ENCODE data around the gene PTRH1.
"Not testable (repeated sequence)": the region's sequence is repeated elsewhere in the genome, so short reads cannot be mapped to it uniquely, and the experiment has no call there.

The PTRH1 gene, protein sequence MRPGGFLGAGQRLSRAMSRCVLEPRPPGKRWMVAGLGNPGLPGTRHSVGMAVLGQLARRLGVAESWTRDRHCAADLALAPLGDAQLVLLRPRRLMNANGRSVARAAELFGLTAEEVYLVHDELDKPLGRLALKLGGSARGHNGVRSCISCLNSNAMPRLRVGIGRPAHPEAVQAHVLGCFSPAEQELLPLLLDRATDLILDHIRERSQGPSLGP
- 5.3 to 23.7 (median 9.4) reads per million in 9 experiments for total RNA-seq

DNA sequence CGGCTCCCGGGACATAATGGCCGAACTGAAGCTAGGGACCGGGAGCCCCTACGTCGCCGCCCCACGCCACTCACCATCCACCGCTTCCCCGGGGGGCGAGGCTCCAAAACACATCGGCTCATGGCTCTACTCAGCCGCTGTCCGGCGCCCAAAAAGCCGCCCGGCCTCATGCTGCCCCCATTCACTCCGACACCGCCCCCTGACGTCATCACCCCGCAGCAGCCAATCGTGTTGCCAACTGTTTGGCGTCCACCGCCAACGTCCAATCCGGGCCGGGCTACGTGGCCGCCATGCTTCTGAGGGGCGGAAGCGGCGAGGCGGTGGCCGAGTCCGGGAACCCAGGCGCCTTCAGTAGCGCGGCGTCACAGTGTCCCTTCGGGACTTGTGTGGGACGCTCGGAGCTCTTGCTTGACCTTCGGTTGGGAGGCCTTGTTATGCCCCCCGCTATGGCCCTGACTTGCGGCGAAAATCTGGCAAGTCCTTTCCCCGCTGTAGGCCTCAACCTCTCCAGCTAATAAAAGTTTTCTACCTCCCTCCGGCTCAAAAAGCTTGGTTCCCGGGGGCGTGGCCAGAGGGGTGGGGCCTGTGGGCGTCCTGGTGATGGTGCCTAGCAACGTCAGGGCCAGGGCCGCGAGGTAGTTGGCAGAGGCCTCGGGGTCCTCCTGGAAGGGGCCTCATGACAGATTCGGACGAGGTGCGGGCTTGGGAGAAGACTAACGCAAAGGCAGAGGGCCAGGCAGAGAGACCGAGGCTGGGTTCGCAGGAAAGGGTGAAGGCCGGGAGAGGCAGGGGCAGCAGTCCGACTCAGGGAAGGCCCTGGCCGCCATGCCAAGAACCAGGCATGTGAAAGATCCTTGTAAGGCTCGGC lies at the start of gene PTRH1, which contains the start of gene TTC16:
PTRH1 (minus strand) TSS at position 194 of the 868 bp plus-strand sequence; CDS start at position 170, 24 bp downstream.
TTC16 (plus strand) TSS at position 610 of the 868 bp plus-strand sequence; CDS start at position 677, 67 bp downstream.
- Mint-ChIP-seq H3K4me1 (ENCODE audit: low read depth in 2 of 2) (peaks cover 39 to 46% of the 10 kb centered on the region in 2 donors), H3K27ac (peak within 1 kb of the TSS; percentile 89 to 95), H3K27me3 (no peaks in the 10 kb centered on the region), H3K9me3 (no peaks in the 10 kb centered on the region), H3K4me3 (peak within 1 kb of the TSS; percentile 87 to 91), H3K36me3 (ENCODE audit: insufficient read depth) (peaks cover 13% of the 10 kb centered on the region)
- peak; percentile 96 to 98 (median 96) for DNase-seq
- peak; percentile 88 for ATAC-seq (replicated peaks)

DNA sequence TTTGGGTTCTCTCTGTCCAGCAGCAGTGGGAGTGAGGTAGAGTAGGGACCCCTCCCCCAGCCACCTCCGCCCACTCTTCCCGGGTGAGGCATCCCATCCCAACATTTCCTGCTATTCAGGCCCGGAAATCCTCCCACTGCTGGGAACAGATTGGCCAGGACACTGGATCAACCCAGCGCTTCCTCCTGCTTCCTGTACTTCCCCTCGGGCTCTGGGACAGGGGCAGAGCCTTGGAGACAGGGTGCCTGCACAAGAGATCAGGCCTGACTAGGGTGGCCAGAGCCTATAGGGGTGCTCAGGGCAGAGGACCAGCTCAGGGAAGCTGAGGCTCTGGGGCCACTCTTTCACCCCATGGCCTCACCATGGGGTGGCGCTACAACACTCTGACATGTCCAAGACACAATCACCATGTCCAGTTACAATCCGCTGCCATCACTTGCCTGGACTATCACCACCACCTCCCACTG lies 48.5 kb upstream of the PTRH1 start:
- ATAC-seq (replicated peaks) (peak; percentile 50), DNase-seq (no peak)
- H3K27ac Mint-ChIP-seq, result peak overlapping the region; percentile 95
- peaks cover 57 to 62% of the 10 kb centered on the region in 2 donors for H3K4me1 Mint-ChIP-seq (ENCODE audit: low read depth in 2 of 2)
- no peaks in the 10 kb centered on the region for H3K27me3 Mint-ChIP-seq
- H3K36me3 Mint-ChIP-seq (ENCODE audit: insufficient read depth), result peaks cover 56% of the 10 kb centered on the region
- no peak overlapping the region for H3K4me3 Mint-ChIP-seq
- H3K9me3 Mint-ChIP-seq, result no peaks in the 10 kb centered on the region

DNA sequence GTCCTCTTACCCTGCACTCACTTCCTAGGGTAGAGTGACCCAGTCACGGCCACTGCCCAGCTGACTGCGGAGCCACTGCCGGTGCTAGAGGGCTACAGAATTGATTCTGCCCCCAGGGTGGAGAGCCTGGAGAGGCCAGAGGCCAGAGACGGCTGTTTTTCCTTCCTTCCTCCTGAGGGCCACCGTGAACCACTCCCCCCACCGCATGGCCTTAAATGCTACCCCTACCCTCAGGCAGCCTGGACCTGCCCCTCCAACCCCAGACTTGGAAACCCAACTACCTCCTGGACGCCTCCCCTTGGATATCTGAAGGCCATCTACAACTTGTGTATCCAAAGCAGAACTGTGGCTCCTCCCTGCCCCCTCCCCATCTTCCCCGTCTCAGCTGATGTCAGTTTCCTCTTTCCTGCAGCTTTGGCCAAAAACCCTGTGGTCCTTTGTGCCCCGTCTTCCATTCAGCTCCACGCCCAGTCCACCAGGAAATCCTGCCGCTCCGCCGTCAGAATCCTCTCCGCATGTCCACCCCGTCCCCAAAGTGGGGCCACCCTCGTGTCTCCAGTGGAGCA lies 46.7 kb upstream of the PTRH1 start:
- no peak for DNase-seq
- no peaks in the 10 kb centered on the region for H3K9me3 Mint-ChIP-seq
- H3K4me1 Mint-ChIP-seq (ENCODE audit: low read depth in 2 of 2), result peaks cover 50 to 53% of the 10 kb centered on the region in 2 donors
- H3K27ac Mint-ChIP-seq, result peak overlapping the region; percentile 95
- H3K4me3 Mint-ChIP-seq, result no peak overlapping the region
- ATAC-seq (replicated peaks), result no peak
- no peaks in the 10 kb centered on the region for H3K27me3 Mint-ChIP-seq
- peaks cover 71% of the 10 kb centered on the region for H3K36me3 Mint-ChIP-seq (ENCODE audit: insufficient read depth)

DNA sequence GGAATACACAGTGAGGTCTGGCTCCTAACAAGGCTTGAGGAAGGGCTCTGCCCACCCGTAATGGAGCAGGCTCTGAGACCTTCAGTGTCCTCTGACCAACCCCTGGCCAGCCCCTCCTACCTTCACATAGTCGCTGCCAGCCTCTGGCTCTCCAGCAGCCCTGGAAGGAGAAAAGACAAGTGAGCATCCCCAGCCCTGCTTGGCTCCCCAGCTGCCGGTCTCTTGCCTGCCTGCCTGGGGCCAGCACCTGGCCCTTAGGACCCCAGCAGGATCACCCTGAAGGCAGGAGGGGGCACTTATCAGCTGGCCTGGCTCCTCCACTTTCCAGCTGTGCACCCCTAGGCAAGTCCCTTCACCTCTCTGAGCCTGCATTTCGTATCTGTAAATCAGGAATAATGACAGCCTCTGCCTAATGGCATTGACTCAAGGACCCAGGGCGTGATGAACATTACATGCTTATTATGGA lies 46.1 kb upstream of the PTRH1 start:
- Mint-ChIP-seq H3K4me3 (no peak overlapping the region), H3K27ac (peak overlapping the region in 1 of 2 donors; percentile 95), H3K9me3 (no peaks in the 10 kb centered on the region), H3K27me3 (no peaks in the 10 kb centered on the region), H3K36me3 (ENCODE audit: insufficient read depth) (peaks cover 68% of the 10 kb centered on the region), H3K4me1 (ENCODE audit: low read depth in 2 of 2) (peaks cover 46 to 47% of the 10 kb centered on the region in 2 donors)
- DNase-seq (no peak), ATAC-seq (replicated peaks) (no peak)

DNA sequence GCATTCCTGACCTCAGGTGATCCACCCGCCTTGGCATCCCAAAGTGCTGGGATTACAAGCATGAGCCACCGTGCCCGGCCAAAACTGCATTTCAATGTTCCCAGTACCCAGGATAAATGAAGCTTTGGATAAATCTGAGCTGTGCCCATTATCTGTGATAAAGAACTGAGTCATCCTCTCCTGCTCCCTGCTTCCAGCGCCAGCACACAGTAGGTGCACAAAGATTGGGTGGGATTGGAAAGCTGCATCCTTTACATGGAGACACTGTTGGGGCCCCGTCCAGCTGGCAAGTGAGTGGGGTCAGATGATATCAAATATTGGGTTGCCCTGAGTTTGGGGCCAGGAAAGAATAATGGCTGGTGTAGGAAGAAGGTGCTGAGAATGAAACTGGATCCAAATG lies 45.6 kb upstream of the PTRH1 start:
- DNase-seq (no peak), ATAC-seq (replicated peaks) (no peak)
- Mint-ChIP-seq H3K27ac (peak overlapping the region in 1 of 2 donors; percentile 95), H3K4me3 (no peak overlapping the region), H3K4me1 (ENCODE audit: low read depth in 2 of 2) (peaks cover 42 to 43% of the 10 kb centered on the region in 2 donors), H3K36me3 (ENCODE audit: insufficient read depth) (peaks cover 66% of the 10 kb centered on the region), H3K27me3 (no peaks in the 10 kb centered on the region), H3K9me3 (no peaks in the 10 kb centered on the region)

DNA sequence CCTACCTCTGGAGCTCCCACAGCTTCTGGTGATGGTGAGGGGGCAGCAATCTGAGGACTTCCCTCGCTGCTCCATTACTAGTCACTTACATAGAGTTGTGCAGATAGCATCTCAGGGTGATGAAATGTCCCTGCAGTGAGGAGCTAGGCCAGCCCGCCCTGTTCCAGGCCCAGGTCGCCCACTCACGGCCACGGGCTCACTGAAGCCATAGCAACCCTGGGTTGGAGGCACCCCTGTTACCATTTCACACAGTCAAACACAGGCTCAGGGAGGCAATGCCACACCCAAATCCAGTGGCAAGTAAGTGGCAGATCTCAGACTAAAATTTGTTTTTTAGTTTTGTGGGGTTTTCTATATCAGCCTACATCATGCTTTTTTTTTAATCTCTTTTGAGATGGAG lies 43.4 kb upstream of the PTRH1 start:
- H3K9me3 Mint-ChIP-seq, result no peaks in the 10 kb centered on the region
- peaks cover 54% of the 10 kb centered on the region for H3K36me3 Mint-ChIP-seq (ENCODE audit: insufficient read depth)
- H3K27ac Mint-ChIP-seq, result peak overlapping the region; percentile 87 to 94
- DNase-seq (no peak), ATAC-seq (replicated peaks) (no peak)
- no peaks in the 10 kb centered on the region for H3K27me3 Mint-ChIP-seq
- H3K4me3 Mint-ChIP-seq, result no peak overlapping the region
- peaks cover 23% of the 10 kb centered on the region in 2 donors for H3K4me1 Mint-ChIP-seq (ENCODE audit: low read depth in 2 of 2)

DNA sequence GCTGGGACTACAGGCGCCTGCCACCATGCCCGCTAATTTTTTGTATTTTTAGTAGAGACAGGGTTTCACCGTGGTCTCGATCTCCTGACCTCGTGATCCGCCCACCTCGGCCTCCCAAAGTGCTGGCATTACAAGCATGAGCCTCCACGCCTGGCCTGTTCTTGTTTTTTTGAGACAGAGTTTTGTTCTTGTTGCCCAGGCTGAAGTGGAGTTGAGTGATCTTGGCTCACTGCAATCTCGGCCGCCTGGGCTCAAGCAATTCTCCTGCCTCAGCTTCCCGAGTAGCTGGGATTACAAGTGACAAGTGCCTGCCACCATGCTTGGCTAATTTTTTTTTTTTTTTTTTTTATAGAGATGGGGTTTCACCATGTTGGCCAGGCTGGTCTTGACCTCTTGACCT lies 41.3 kb upstream of the PTRH1 start:
- H3K4me3 Mint-ChIP-seq; H3K9me3 Mint-ChIP-seq; H3K27me3 Mint-ChIP-seq; ATAC-seq (replicated peaks); DNase-seq; H3K27ac Mint-ChIP-seq: not testable (repeated sequence)
- Mint-ChIP-seq H3K4me1 (ENCODE audit: low read depth in 2 of 2) (peaks cover 6 to 16% of the 10 kb centered on the region in 2 donors), H3K36me3 (ENCODE audit: insufficient read depth) (peaks cover 49% of the 10 kb centered on the region)

DNA sequence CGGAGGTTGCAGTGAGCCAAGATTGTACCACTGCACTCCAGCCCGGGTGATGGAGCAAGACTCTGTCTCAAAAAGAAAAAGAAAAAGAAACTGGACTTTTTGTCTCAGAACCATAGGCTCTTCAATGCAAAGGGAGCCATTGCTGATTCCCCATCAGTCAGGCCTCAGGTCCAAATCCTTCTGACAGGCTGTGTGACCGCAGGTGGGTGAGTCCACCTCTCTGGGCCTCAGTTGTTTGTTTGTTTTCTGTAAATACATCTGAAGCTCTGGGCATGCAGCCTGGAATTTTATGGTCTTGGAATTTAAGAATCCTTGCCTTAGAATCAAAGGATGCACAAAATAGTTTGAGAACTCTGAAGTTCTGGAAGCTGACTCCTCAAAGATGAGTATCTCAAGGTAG lies 40.8 kb upstream of the PTRH1 start:
- H3K27me3 Mint-ChIP-seq, result no peaks in the 10 kb centered on the region
- peaks cover 11 to 21% of the 10 kb centered on the region in 2 donors for H3K4me1 Mint-ChIP-seq (ENCODE audit: low read depth in 2 of 2)
- no peak overlapping the region for H3K4me3 Mint-ChIP-seq
- H3K27ac Mint-ChIP-seq, result no peak overlapping the region
- peaks cover 49% of the 10 kb centered on the region for H3K36me3 Mint-ChIP-seq (ENCODE audit: insufficient read depth)
- H3K9me3 Mint-ChIP-seq, result no peaks in the 10 kb centered on the region
- DNase-seq (no peak), ATAC-seq (replicated peaks) (no peak)

DNA sequence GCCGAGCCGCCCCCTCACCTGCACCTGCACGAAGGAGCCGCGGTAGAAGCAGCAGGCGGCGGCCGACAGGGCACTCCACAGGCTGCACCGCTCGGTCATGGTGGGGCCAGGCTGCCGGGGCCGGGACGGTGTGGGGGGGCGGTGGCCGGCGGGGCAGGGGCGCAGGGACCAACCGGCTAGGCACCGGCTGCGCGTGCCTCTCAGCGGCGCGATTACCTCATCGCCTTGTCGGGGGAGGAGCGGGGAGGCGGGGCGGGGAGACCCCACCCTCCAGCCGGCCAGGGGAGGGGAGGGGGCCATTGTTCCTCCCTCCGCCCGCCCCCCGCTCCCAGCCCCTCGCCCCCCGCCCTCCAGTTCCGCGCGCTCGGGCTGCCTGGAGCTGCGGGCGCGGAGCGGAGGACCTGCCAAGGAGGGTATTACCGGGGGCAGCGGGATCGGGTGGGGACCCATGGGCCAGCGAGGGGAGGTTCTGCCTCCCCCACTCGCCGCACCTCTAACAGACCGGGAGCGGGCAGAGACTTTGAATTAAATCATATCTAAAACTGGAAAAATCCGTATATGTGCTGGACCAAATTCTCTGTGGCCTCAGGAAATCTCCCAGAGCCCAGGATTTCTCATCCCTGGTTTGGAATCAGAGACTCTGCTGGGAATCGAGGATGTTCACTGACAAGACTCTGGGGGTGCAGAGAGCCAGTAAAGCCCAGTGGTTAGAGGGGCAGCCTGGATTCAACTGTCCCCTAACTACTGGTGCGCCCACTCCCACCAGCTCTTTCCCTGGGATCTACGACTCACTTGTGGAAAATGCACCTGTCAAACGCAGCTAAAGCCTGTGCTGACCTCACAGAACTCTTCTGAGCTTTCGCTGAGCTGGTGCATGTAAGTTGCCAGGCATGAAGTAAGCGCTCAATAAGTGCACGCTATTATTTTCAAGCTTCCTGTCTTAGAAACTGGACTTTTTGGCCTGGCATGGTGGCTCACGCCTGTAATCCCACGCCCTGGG lies 39.9 kb upstream of the PTRH1 start:
- Mint-ChIP-seq H3K9me3 (no peaks in the 10 kb centered on the region), H3K36me3 (ENCODE audit: insufficient read depth) (peaks cover 51% of the 10 kb centered on the region), H3K4me3 (no peak overlapping the region), H3K27me3 (no peaks in the 10 kb centered on the region), H3K27ac (no peak overlapping the region), H3K4me1 (ENCODE audit: low read depth in 2 of 2) (peaks cover 12 to 22% of the 10 kb centered on the region in 2 donors)
- ATAC-seq (replicated peaks), result no peak
- no peak for DNase-seq

DNA sequence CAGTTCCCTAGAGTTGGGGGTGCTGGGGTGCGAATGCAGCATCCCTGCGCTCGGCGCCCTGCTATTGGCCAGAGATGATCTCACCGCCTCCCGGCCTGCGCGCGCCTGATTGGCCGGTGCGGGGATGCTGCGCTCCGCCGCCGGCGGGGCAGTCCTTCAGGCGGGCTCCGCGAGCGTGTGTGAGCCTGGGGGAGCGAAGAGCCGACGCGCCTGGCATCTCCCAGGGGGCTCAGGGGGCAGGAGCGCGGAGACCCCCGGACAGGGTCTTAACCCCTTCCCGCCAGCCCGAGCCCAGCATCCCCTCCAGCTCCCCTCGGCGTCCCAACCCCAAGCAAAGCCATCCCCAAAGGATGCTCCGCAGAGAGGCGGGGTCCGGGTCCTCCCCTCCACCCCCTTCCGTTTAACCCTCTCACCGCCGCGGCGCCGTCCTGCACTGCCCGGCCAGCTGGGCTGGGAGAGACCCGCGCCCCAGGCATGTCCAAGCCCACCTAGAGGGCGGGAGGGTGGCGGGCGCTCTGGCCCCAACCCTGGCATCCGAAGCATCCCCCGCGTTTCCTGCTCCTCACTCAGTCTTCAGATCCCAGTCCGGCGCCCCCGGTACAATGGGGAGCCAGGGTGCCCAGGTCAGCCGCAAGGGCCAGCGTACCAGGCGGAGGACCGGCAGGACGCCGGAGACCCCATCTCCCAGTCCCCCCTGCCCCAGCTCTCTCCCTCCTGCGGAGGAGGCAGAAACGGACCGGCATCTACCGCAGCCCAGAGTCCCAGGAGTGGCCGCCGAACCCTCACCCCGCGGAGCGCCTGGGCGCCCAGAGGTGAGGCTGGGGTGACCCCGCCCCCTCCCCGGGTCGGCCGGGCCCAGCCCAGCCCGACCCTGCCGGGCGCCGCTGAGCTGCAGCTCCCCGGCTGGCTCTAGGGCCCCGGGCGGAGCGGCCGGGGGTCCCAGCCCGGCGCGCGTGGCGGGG lies 38.9 kb upstream of the PTRH1 start:
- H3K36me3 Mint-ChIP-seq (ENCODE audit: insufficient read depth), result peaks cover 47% of the 10 kb centered on the region
- peaks cover 12 to 24% of the 10 kb centered on the region in 2 donors for H3K4me1 Mint-ChIP-seq (ENCODE audit: low read depth in 2 of 2)
- no peak overlapping the region for H3K4me3 Mint-ChIP-seq
- ATAC-seq (replicated peaks) (no peak), DNase-seq (no peak)
- no peaks in the 10 kb centered on the region for H3K9me3 Mint-ChIP-seq
- no peak overlapping the region for H3K27ac Mint-ChIP-seq
- no peaks in the 10 kb centered on the region for H3K27me3 Mint-ChIP-seq

DNA sequence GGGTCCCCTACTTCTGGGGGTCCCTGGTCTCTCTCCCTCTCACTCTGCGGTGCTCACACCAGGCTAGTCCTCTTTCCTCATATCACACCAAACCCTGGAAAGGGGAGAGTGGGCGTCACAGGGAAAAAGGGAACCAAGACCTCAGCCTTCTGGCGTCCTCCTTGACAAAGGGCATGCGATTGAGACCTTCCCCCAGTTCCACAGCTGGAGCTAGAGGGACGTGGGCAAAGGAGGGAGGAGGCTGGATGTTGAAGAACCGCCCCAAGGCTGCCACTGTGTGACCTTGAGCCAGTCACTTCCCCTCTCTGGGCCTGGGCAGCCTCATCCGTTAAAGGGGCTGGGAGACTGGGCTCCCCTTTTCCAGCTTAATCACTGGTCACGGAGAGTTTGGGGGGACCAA lies 38.2 kb upstream of the PTRH1 start:
- Mint-ChIP-seq H3K36me3 (ENCODE audit: insufficient read depth) (peaks cover 45% of the 10 kb centered on the region), H3K4me1 (ENCODE audit: low read depth in 2 of 2) (peaks cover 8 to 20% of the 10 kb centered on the region in 2 donors), H3K4me3 (no peak overlapping the region), H3K27ac (peak overlapping the region in 1 of 2 donors; percentile 92), H3K27me3 (no peaks in the 10 kb centered on the region), H3K9me3 (no peaks in the 10 kb centered on the region)
- no peak for DNase-seq
- ATAC-seq (replicated peaks), result no peak
